T-cell (primary cell): ENCODE data around the gene ANK3. TPM values are rescaled to one million over a fixed set of nuclear protein-coding genes. Genes with fewer than 3 reads are reported as not detected.

Source experiments
- ATAC-seq, 4 experiments: fragments of 200-7000 bp in 3 of 4; fragments of 150-1000 bp in 1 of 4; cut with Tn5 transposase; replicated peaks in 1 of 4; 1 replicate in 3 of 4; 2 replicates in 1 of 4; pipeline ENCODE4 v1.10.0; 2021; ENCODE audit warnings: moderate library complexity in 3 of 4, mild to moderate bottlenecking in 2 of 4, moderate number of reproducible peaks in 1 of 4
- CTCF ChIA-PET, 2 donors: fragments of 300-600 bp; sonication (Branson Sonifier 250); formaldehyde crosslinking; loops; one replicate each; lab custom pipeline; 2022; ENCODE audit warnings: antibody characterized with exemption in 2 of 2; lab: Charles Lee
- POLR2A ChIA-PET, 2 donors: fragments of 300-600 bp; sonication (Branson Sonifier 250); formaldehyde crosslinking; loops; one replicate each; lab custom pipeline; 2022; ENCODE audit warnings: antibody characterized with exemption in 2 of 2; lab: Charles Lee
- DNase-seq, 35 experiments: peaks; one replicate each; pipeline versions ENCODE4 v3.0.0 to v3.0.0-alpha.2; 2013 to 2023
- H3K27ac ChIP-seq: one replicate; pipeline ENCODE4 v1.5.1; 2013; ENCODE audit warnings: low read length
- H3K27me3 ChIP-seq, 2 experiments: replicated peaks in 1 of 2; 1 replicate in 1 of 2; 2 replicates in 1 of 2; pipeline versions ENCODE4 v1.6.1 to v1.7.0; 2013; ENCODE audit warnings: low read length in 1 of 2, mixed read lengths in 1 of 2; ENCODE audit not compliant: control insufficient read depth in 2 of 2, insufficient read depth in 2 of 2; ENCODE audit errors: extremely low read depth in 1 of 2
- H3K36me3 ChIP-seq, 2 donors: 1 replicate in 1 of 2; 2 replicates in 1 of 2; pipeline versions ENCODE4 v1.6.1 to v1.7.0; 2013; ENCODE audit warnings: low read length in 1 of 2; ENCODE audit not compliant: control insufficient read depth in 2 of 2, insufficient read depth in 1 of 2; ENCODE audit errors: extremely low read depth in 1 of 2
- H3K4me1 ChIP-seq, 2 experiments: 1 replicate in 1 of 2; 2 replicates in 1 of 2; pipeline versions ENCODE4 v1.6.1 to v1.7.0; 2013; ENCODE audit warnings: low read length in 2 of 2, mixed read lengths in 1 of 2; ENCODE audit not compliant: insufficient read depth in 2 of 2, control insufficient read depth in 1 of 2; ENCODE audit errors: extremely low read depth in 1 of 2
- H3K4me3 ChIP-seq, 2 donors: 1 replicate in 1 of 2; 2 replicates in 1 of 2; pipeline versions ENCODE4 v1.5.1 to v1.7.0; 2013; ENCODE audit warnings: mild to moderate bottlenecking in 2 of 2, low read length in 1 of 2, moderate library complexity in 1 of 2; ENCODE audit not compliant: control insufficient read depth in 1 of 2; ENCODE audit errors: extremely low read depth in 1 of 2
- H3K9me3 ChIP-seq: 2 replicates; pipeline ENCODE4 v1.7.0; 2013
- H3K27ac Mint-ChIP-seq, 2 donors: one replicate each; pipeline ENCODE4 v1.8.0; 2020 to 2021; ENCODE audit warnings: mild to moderate bottlenecking in 2 of 2, mixed read lengths in 2 of 2
- H3K27me3 Mint-ChIP-seq, 2 donors: one replicate each; pipeline ENCODE4 v1.8.0; 2021 to 2022; ENCODE audit warnings: mixed read lengths in 2 of 2
- H3K36me3 Mint-ChIP-seq: one replicate; pipeline ENCODE4 v1.8.0; 2021; ENCODE audit warnings: mixed read lengths
- H3K4me1 Mint-ChIP-seq, 3 donors: one replicate each; pipeline ENCODE4 v1.8.0; 2020 to 2022; ENCODE audit warnings: mixed read lengths in 3 of 3, mild to moderate bottlenecking in 1 of 3
- H3K4me3 Mint-ChIP-seq, 3 donors: one replicate each; pipeline ENCODE4 v1.8.0; 2020 to 2022; ENCODE audit warnings: mild to moderate bottlenecking in 3 of 3, mixed read lengths in 3 of 3, moderate library complexity in 3 of 3
- H3K9me3 Mint-ChIP-seq, 3 donors: one replicate each; pipeline ENCODE4 v1.8.0; 2020 to 2022; ENCODE audit warnings: mixed read lengths in 3 of 3
- WGBS: methylation state at CpG from one replicate; pipeline ENCODE4 v1.1.5; 2013; ENCODE audit warnings: missing lambda C conversion rate; ENCODE audit not compliant: insufficient coverage; 5-methylcytosine and 5-hydroxymethylcytosine counted together
- total RNA-seq, 35 experiments: library from RNA in 6 of 35; stranded (reverse) in 6 of 35; fragments of 120-200 nt in 1 of 35; gene quantifications; one replicate each; pipeline versions ENCODE4 v1.2.1 to v1.2.4 and lab custom pipeline; 2013 to 2026

The ANK3 gene
- total RNA-seq, 5 donors from 2014 or later (not counting 1 experiment from before 2014, with no cell fraction given): 43.0 to 74.8 (median 56.7) TPM

GRCh38 chr10:60332371-60332770 lies 57.3 kb downstream of the ANK3 start:
- H3K36me3 Mint-ChIP-seq: no peaks in the 10 kb centered on the region
- Histone ChIP-seq H3K27me3 (no peaks in the 10 kb centered on the region), H3K36me3 (no peaks in the 10 kb centered on the region), H3K9me3 (no peaks in the 10 kb centered on the region), H3K4me3 (no peak overlapping the region), H3K27ac (no peak overlapping the region), H3K4me1 (no peaks in the 10 kb centered on the region)
- ChIA-PET CTCF (no interaction called here), POLR2A (no interaction called here)
- H3K9me3 Mint-ChIP-seq: no peaks in the 10 kb centered on the region
- H3K27me3 Mint-ChIP-seq: no peaks in the 10 kb centered on the region
- no peak for ATAC-seq
- H3K27ac Mint-ChIP-seq: no peak overlapping the region
- WGBS: no CpG with 5 or more reads among the region's 2 CpGs
- H3K4me1 Mint-ChIP-seq: peaks cover 0 to 6% (median 4%) of the 10 kb centered on the region in 3 donors
- no peak for DNase-seq
- no peak overlapping the region for H3K4me3 Mint-ChIP-seq

GRCh38 chr10:60331886-60332285 lies 57.8 kb downstream of the ANK3 start:
- Mint-ChIP-seq H3K9me3 (no peaks in the 10 kb centered on the region), H3K27ac (no peak overlapping the region), H3K4me1 (peaks cover 0 to 6% (median 4%) of the 10 kb centered on the region in 3 donors), H3K36me3 (no peaks in the 10 kb centered on the region), H3K27me3 (no peaks in the 10 kb centered on the region), H3K4me3 (no peak overlapping the region)
- DNase-seq: no peak
- Histone ChIP-seq H3K4me3 (no peak overlapping the region), H3K27ac (no peak overlapping the region), H3K27me3 (no peaks in the 10 kb centered on the region), H3K4me1 (no peaks in the 10 kb centered on the region), H3K9me3 (no peaks in the 10 kb centered on the region), H3K36me3 (no peaks in the 10 kb centered on the region)
- ATAC-seq: no peak
- ChIA-PET POLR2A (no interaction called here), CTCF (no interaction called here)
- WGBS: 100% methylated on average over 2 of the region's 3 CpGs

DNA sequence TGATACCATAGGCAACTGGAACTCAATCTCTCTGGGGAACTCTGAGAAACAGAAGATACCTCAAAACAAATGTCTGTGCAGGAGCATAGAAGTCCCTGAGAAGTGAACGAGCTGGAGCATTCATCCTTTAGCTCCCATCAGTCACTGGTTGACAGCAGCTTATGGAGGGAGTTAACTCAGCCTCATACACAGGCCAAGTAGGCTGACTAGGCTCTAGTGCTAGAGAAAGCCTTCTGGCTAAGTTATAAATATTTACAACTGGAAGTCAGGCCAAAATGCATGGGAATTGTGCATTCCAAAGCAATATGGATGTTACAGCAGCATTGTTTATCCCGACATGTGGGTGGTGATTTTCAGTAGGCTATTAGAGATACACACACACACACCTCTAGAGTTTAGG lies 66.5 kb downstream of the ANK3 start:
- ChIA-PET CTCF (interaction anchor here in 1 of 2 donors (0.7 to 1.5 kb wide), 2 partner anchors 283 to 326 kb away, joined by 3 read pairs; no protein-coding TSS in a partner anchor), POLR2A (interaction anchor here in 1 of 2 donors (0.7 kb wide), 1 partner anchor 8 kb away, joined by 3 read pairs; no protein-coding TSS in a partner anchor)
- H3K27ac Mint-ChIP-seq: no peak overlapping the region
- Histone ChIP-seq H3K27me3 (no peaks in the 10 kb centered on the region), H3K27ac (no peak overlapping the region), H3K9me3 (no peaks in the 10 kb centered on the region), H3K36me3 (no peaks in the 10 kb centered on the region), H3K4me3 (no peak overlapping the region), H3K4me1 (no peaks in the 10 kb centered on the region)
- WGBS: no CpG with 5 or more reads among the region's 2 CpGs
- no peaks in the 10 kb centered on the region for H3K4me1 Mint-ChIP-seq
- no peak overlapping the region for H3K4me3 Mint-ChIP-seq
- H3K36me3 Mint-ChIP-seq: no peaks in the 10 kb centered on the region
- ATAC-seq (no peak), DNase-seq (no peak)
- no peaks in the 10 kb centered on the region for H3K27me3 Mint-ChIP-seq
- no peaks in the 10 kb centered on the region for H3K9me3 Mint-ChIP-seq

GRCh38 chr10:60320666-60321065 lies 69.0 kb downstream of the ANK3 start:
- no CpG with 5 or more reads among the region's 1 CpG for WGBS
- no peak for ATAC-seq

GRCh38 chr10:60316029-60316428 lies 73.6 kb downstream of the ANK3 start:
- WGBS: no CpG with 5 or more reads among the region's 1 CpG
- H3K27ac Mint-ChIP-seq: no peak overlapping the region
- no peaks in the 10 kb centered on the region for H3K27me3 Mint-ChIP-seq
- no peaks in the 10 kb centered on the region for H3K9me3 ChIP-seq
- no peaks in the 10 kb centered on the region for H3K36me3 ChIP-seq
- no peak overlapping the region for H3K27ac ChIP-seq
- H3K9me3 Mint-ChIP-seq: no peaks in the 10 kb centered on the region
- no peak overlapping the region for H3K4me3 ChIP-seq
- H3K4me3 Mint-ChIP-seq: no peak overlapping the region
- peaks cover 8 to 14% (median 13%) of the 10 kb centered on the region in 3 donors for H3K4me1 Mint-ChIP-seq
- POLR2A ChIA-PET: no interaction called here
- CTCF ChIA-PET: no interaction called here
- H3K27me3 ChIP-seq: no peaks in the 10 kb centered on the region
- no peak for ATAC-seq
- no peaks in the 10 kb centered on the region for H3K4me1 ChIP-seq
- no peaks in the 10 kb centered on the region for H3K36me3 Mint-ChIP-seq
- no peak for DNase-seq

More at GRCh38 chr10:60320666-60321065, 69.0 kb downstream of the ANK3 start:
- Histone ChIP-seq H3K9me3 (no peaks in the 10 kb centered on the region), H3K4me1 (no peaks in the 10 kb centered on the region), H3K4me3 (no peak overlapping the region), H3K36me3 (no peaks in the 10 kb centered on the region), H3K27me3 (no peaks in the 10 kb centered on the region), H3K27ac (no peak overlapping the region)
- ChIA-PET POLR2A (no interaction called here), CTCF (no interaction called here)
- no peak overlapping the region for H3K27ac Mint-ChIP-seq
- no peaks in the 10 kb centered on the region for H3K36me3 Mint-ChIP-seq
- no peak for DNase-seq
- no peaks in the 10 kb centered on the region for H3K9me3 Mint-ChIP-seq
- peaks cover 0 to 4% (median 4%) of the 10 kb centered on the region in 3 donors for H3K4me1 Mint-ChIP-seq
- H3K27me3 Mint-ChIP-seq: no peaks in the 10 kb centered on the region
- no peak overlapping the region for H3K4me3 Mint-ChIP-seq

DNA sequence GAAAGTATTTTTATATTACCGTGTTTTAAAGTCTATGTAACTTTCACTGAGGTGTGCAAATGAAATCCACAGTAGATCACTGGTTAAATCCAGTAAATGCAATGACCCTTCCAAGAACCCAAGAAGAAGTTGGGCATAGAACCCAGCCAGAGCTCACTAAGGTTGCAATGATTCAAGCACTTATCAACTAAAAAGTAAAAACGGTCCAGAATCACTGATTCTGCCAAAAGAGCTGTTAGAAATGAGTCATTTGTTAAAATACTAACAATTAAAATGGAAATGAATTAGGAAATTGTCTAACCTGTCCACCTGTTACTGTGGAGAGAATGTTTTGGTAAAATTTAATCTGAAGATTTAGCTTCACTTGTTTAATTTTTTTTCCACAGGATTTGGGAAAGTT lies 74.4 kb downstream of the ANK3 start:
- Mint-ChIP-seq H3K27me3 (no peaks in the 10 kb centered on the region), H3K9me3 (no peaks in the 10 kb centered on the region), H3K36me3 (no peaks in the 10 kb centered on the region), H3K27ac (no peak overlapping the region), H3K4me1 (peaks cover 8 to 14% (median 13%) of the 10 kb centered on the region in 3 donors), H3K4me3 (no peak overlapping the region)
- Histone ChIP-seq H3K27ac (no peak overlapping the region), H3K4me3 (no peak overlapping the region), H3K27me3 (no peaks in the 10 kb centered on the region), H3K9me3 (no peaks in the 10 kb centered on the region), H3K36me3 (no peaks in the 10 kb centered on the region), H3K4me1 (no peaks in the 10 kb centered on the region)
- no peak for DNase-seq
- no peak for ATAC-seq
- no CpG with 5 or more reads among the region's 2 CpGs for WGBS
- POLR2A ChIA-PET: no interaction called here
- CTCF ChIA-PET: no interaction called here
